Colonic mucosa (tissue), 4 donors: ENCODE results near the gene SPAG6. TPM values are rescaled to one million over a fixed set of nuclear protein-coding genes. Genes with fewer than 3 reads are reported as not detected.
"Not testable (repeated sequence)": the region's sequence is repeated elsewhere in the genome, so short reads cannot be mapped to it uniquely, and the experiment has no call there.

Source experiments
- DNase-seq: peaks from one replicate; pipeline ENCODE4 v3.0.0-alpha.2; 2020
- H3K27ac ChIP-seq: fragments of 200-600 bp; one replicate; pipeline ENCODE4 v1.8.0; 2021
- H3K27me3 ChIP-seq: fragments of 200-600 bp; one replicate; pipeline ENCODE4 v1.8.0; 2021
- H3K36me3 ChIP-seq: fragments of 200-600 bp; one replicate; pipeline ENCODE4 v1.8.0; 2021
- H3K4me1 ChIP-seq: fragments of 200-600 bp; one replicate; pipeline ENCODE4 v1.8.0; 2021; ENCODE audit warnings: mild to moderate bottlenecking
- H3K4me3 ChIP-seq: fragments of 200-600 bp; one replicate; pipeline ENCODE4 v1.8.0; 2021
- H3K9ac ChIP-seq, 2 donors: one replicate each; pipeline ENCODE4 v1.7.0; 2013; ENCODE audit warnings: control low read depth in 2 of 2, low read depth in 2 of 2, low read length in 2 of 2
- H3K9me3 ChIP-seq: fragments of 200-600 bp; one replicate; pipeline ENCODE4 v1.8.0; 2021
- intact Hi-C: fragments of 100-400 bp; cut with DNase I; formaldehyde crosslinking; loops from one replicate; pipeline ENCODE4 v1.14.1; 2022
- total RNA-seq, 2 donors: library from RNA; stranded (reverse); fragmentation: NEBNext Ultra II Directional in 1 of 2; extraction: Animal tissue kit (Norgen Biotek cat#: 25700) in 1 of 2; gene quantifications; one replicate each; pipeline ENCODE4 v1.2.1, GENCODE V29; 2021
- TF ChIP-seq, protein P1 (sequence below): fragments of 200-600 bp; IDR thresholded peaks from one replicate; pipeline ENCODE4 v1.8.0; 2022; ENCODE audit warnings: antibody characterized with exemption, mild to moderate bottlenecking
- donor health status: healthy.
- donor health status: DM: no; HTN: no; CAD: no.
- donor health status: DM: no; HTN: no; CAD: no.

SPAG6 gene
- total RNA-seq, 2 donors from 2014 or later, result not detected

DNA sequence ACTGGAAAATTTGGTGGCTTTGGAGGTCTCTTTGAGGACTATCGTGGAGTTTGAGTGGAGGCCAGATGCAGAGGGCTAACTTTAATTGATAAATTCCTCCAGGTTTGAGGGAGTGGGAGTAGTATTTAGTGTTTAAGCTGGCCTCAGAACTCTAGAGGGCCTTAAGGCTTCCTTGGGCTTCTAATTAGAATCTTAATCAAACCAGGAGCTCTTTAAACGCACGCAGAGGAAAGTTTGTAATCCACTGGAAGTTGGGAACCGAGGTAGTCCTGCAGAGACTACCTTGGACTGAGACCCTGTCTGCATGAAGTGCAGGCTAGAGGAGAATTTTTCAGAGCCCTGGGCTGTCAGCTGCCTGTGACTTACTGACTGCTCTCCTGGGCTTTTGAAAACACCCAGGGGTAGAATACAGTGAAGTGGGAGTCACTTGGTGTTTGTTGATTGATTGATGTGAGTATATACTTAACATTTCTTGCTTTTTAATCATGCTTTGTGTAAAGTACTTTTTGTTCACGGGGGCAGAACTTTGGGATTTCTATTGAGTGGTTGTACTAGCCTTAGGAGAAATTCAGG lies 5.9 kb downstream of the SPAG6 start:
- Histone ChIP-seq H3K27ac (no peak overlapping the region), H3K4me3 (no peak overlapping the region), H3K4me1 (no peaks in the 10 kb centered on the region), H3K9me3 (no peaks in the 10 kb centered on the region), H3K36me3 (no peaks in the 10 kb centered on the region), H3K9ac (no peak overlapping the region), H3K27me3 (peaks cover 16% of the 10 kb centered on the region)
- TF ChIP-seq, protein P1, sequence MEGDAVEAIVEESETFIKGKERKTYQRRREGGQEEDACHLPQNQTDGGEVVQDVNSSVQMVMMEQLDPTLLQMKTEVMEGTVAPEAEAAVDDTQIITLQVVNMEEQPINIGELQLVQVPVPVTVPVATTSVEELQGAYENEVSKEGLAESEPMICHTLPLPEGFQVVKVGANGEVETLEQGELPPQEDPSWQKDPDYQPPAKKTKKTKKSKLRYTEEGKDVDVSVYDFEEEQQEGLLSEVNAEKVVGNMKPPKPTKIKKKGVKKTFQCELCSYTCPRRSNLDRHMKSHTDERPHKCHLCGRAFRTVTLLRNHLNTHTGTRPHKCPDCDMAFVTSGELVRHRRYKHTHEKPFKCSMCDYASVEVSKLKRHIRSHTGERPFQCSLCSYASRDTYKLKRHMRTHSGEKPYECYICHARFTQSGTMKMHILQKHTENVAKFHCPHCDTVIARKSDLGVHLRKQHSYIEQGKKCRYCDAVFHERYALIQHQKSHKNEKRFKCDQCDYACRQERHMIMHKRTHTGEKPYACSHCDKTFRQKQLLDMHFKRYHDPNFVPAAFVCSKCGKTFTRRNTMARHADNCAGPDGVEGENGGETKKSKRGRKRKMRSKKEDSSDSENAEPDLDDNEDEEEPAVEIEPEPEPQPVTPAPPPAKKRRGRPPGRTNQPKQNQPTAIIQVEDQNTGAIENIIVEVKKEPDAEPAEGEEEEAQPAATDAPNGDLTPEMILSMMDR, result no peak
- intact Hi-C loops, result no loop called here
- no peak for DNase-seq

GRCh38 chr10:22356324-22356873 lies 11.1 kb downstream of the SPAG6 start:
- Histone ChIP-seq H3K36me3 (no peaks in the 10 kb centered on the region), H3K9me3 (no peaks in the 10 kb centered on the region), H3K27ac (no peak overlapping the region), H3K27me3 (no peaks in the 10 kb centered on the region), H3K4me3 (no peak overlapping the region), H3K9ac (no peak overlapping the region), H3K4me1 (no peaks in the 10 kb centered on the region)
- intact Hi-C loops, result no loop called here
- TF ChIP-seq, protein P1, result no peak
- no peak for DNase-seq

DNA sequence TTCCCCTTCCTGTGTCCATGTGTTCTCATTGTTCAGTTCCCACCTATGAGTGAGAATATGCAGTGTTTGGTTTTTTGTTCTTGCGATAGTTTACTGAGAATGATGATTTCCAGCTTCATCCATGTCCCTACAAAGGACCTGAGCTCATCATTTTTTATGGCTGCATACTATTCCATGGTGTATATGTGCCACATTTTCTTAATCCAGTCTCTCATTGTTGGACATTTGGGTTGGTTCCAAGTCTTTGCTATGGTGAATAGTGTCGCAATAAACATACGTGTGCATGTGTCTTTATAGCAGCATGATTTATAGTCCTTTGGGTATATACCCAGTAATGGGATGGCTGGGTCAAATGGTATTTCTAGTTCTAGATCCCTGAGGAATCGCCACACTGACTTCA lies 12.5 kb downstream of the SPAG6 start:
- intact Hi-C loops, result not testable (repeated sequence)

GRCh38 chr10:22363305-22363704 lies 18.0 kb downstream of the SPAG6 start:
- no peak overlapping the region for H3K4me3 ChIP-seq
- H3K4me1 ChIP-seq, result no peaks in the 10 kb centered on the region
- H3K9me3 ChIP-seq, result no peaks in the 10 kb centered on the region
- H3K9ac ChIP-seq, result no peak overlapping the region
- H3K27me3 ChIP-seq, result no peaks in the 10 kb centered on the region
- TF ChIP-seq, protein P1, result no peak
- H3K36me3 ChIP-seq, result no peaks in the 10 kb centered on the region
- H3K27ac ChIP-seq, result no peak overlapping the region
- intact Hi-C loops, result no loop called here
- DNase-seq, result no peak

More for the DNA sequence above, 12.5 kb downstream of the SPAG6 start:
- not testable (repeated sequence) for H3K27ac ChIP-seq, H3K4me1 ChIP-seq, H3K36me3 ChIP-seq, H3K9ac ChIP-seq, DNase-seq, H3K4me3 ChIP-seq, H3K9me3 ChIP-seq, H3K27me3 ChIP-seq

DNA sequence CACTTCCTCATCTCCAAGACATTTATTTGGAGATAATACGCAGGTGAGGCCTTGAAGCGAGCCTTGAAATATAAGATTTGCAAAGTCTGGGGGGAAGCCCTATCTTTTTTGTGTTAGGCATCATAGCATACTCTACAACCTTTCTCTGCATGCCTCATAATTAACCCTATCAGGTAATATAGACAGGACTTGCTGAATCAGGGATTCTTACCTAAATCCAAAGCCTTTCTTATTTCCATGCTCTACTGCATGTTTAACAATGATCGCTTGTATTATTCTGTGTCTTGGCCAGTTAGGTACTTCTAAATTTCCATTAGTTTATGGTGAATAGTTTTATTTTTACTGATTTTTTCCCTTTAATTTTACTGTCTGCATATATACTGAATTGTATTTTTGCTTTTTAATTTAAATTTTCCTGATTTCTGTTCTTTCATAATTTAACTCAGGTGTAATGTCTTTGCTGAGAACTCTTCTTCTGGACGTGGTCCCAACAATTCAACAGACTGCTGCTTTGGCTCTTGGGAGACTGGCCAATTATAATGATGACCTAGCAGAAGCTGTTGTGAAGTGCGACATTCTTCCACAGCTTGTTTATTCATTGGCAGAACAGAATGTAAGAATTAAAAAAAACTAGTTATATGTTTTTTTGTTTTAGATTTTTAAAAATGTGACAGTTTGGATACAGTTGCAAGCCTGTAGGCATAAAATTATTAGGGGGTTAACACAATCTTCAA lies 19.3 kb downstream of the SPAG6 start:
- TF ChIP-seq, protein P1, result no peak
- Histone ChIP-seq H3K9ac (no peak overlapping the region), H3K4me3 (no peak overlapping the region), H3K4me1 (no peaks in the 10 kb centered on the region), H3K9me3 (no peaks in the 10 kb centered on the region), H3K27me3 (no peaks in the 10 kb centered on the region), H3K36me3 (no peaks in the 10 kb centered on the region), H3K27ac (no peak overlapping the region)
- DNase-seq, result no peak
- intact Hi-C loops, result no loop called here

DNA sequence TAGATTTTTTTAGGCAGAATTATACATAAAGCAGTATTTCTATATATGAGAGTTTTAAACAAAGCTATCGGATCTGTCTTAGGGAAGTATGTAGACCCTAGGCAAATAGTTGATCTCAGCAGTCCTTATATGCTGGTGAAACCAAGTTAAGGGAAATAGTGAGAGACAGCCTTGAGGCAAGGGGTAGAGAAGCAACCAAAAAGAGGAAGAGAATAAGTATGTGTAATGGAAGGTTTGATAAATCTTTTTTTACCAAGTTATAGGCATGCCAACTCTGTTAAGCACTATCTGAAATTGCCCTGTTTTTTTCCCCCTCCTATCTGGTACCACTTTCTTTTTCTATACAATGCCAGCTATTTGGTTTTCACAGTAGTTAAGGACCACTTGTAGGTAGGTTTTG lies 19.9 kb downstream of the SPAG6 start:
- H3K27ac ChIP-seq, result no peak overlapping the region
- no peak for DNase-seq
- no peaks in the 10 kb centered on the region for H3K27me3 ChIP-seq
- no peak overlapping the region for H3K9ac ChIP-seq
- no peaks in the 10 kb centered on the region for H3K36me3 ChIP-seq
- TF ChIP-seq, protein P1, result no peak
- intact Hi-C loops, result no loop called here
- H3K4me1 ChIP-seq, result no peaks in the 10 kb centered on the region
- H3K9me3 ChIP-seq, result no peaks in the 10 kb centered on the region
- no peak overlapping the region for H3K4me3 ChIP-seq
